HepG2 (cell line): ENCODE measurements around the gene MORN3. TPM values are rescaled to one million over a fixed set of nuclear protein-coding genes. Genes with fewer than 3 reads are reported as not detected.

Experiments
- ATAC-seq: fragments of 200-7000 bp; cut with Tn5 transposase; 3 replicates; pipeline ENCODE4 v1.9.1; 2020; ENCODE audit warnings: mild to moderate bottlenecking, moderate library complexity
- BruUV-seq: library from RNA; stranded (reverse); fragments of 400-500 nt; replicated peaks from 2 replicates; lab custom pipeline; 2021; lab: Mats Ljungman, UMichigan
- CTCF ChIA-PET: fragments of 300-600 bp; formaldehyde crosslinking; extraction: SDS; loops from one replicate; lab custom pipeline; 2021; ENCODE audit warnings: low total read pairs, inconsistent platforms, low intra/inter-chr PET ratio; lab: Yijun Ruan, JAX
- POLR2A ChIA-PET: fragments of 350-600 bp; sonication (Branson Sonifier 250); formaldehyde crosslinking; loops from one replicate; lab custom pipeline; 2020; ENCODE audit warnings: antibody characterized with exemption, inconsistent platforms; lab: Yijun Ruan, JAX
- DNase-seq: peaks from one replicate; pipeline ENCODE4 v3.0.0-alpha.2; 2015; ENCODE audit warnings: low spot score
- FAIRE-seq: peaks from 3 replicates; lab custom pipeline; 2011; peaks lifted over from hg19 to GRCh38; lab: Jason Lieb, UNC
- H2AFZ ChIP-seq: one replicate; pipeline ENCODE4 v1.6.1; 2011; ENCODE audit warnings: low read length, inconsistent platforms
- H3K27ac ChIP-seq: fragments of 300-600 bp; 3 replicates; pipeline ENCODE4 v1.8.0; 2011; ENCODE audit warnings: mixed run types, mild to moderate bottlenecking, mixed read lengths, low read length, inconsistent platforms; ENCODE audit not compliant: insufficient read depth; ENCODE audit errors: extremely low read length
- H3K27me3 ChIP-seq, 2 experiments: fragments of 200-600 bp in 1 of 2; 2 replicates in 1 of 2; 3 replicates in 1 of 2; pipeline versions ENCODE4 v1.6.0 to v1.8.0; 2011; ENCODE audit warnings: low read length in 2 of 2, mild to moderate bottlenecking in 2 of 2, moderate library complexity in 2 of 2, inconsistent platforms in 1 of 2; ENCODE audit not compliant: insufficient read depth in 2 of 2, control insufficient read depth in 1 of 2
- H3K36me3 ChIP-seq, 2 experiments: fragments of 200-600 bp in 1 of 2; replicated peaks in 1 of 2; 2 replicates in 1 of 2; 3 replicates in 1 of 2; pipeline versions ENCODE4 v1.5.1 to v1.8.0; 2011; ENCODE audit warnings: low read length in 2 of 2, inconsistent platforms in 1 of 2; ENCODE audit not compliant: insufficient read depth in 2 of 2, control insufficient read depth in 1 of 2
- H3K4me1 ChIP-seq: 2 replicates; pipeline ENCODE4 v1.5.1; 2012; ENCODE audit warnings: low read length, inconsistent platforms; ENCODE audit not compliant: insufficient read depth
- H3K4me2 ChIP-seq: 2 replicates; pipeline ENCODE4 v1.6.0; 2011; ENCODE audit warnings: low read depth, low read length, inconsistent platforms
- H3K4me3 ChIP-seq, 3 experiments: fragments of 200-600 bp in 1 of 3; sonication (generic), shearing (Covaris generic) in 1 of 3; replicated peaks in 1 of 3; 2 replicates each; pipeline ENCODE4 v1.5.1; 2011 to 2016; ENCODE audit warnings: low read length in 3 of 3, inconsistent platforms in 2 of 3, low read depth in 2 of 3, mild to moderate bottlenecking in 2 of 3, control low read depth in 1 of 3, mixed read lengths in 1 of 3; ENCODE audit not compliant: insufficient read depth in 1 of 3
- H3K79me2 ChIP-seq: one replicate; pipeline ENCODE4 v1.6.1; 2011; ENCODE audit warnings: low read length, inconsistent platforms; ENCODE audit not compliant: insufficient read depth
- H3K9ac ChIP-seq: 2 replicates; pipeline ENCODE4 v1.6.0; 2011; ENCODE audit warnings: mild to moderate bottlenecking, low read depth, low read length, inconsistent platforms; ENCODE audit not compliant: insufficient read depth
- H3K9me3 ChIP-seq: 2 replicates; pipeline ENCODE4 v1.5.1; 2012; ENCODE audit warnings: mild to moderate bottlenecking, low read length
- H4K20me1 ChIP-seq: 2 replicates; pipeline ENCODE4 v1.6.0; 2011; ENCODE audit warnings: inconsistent platforms, mild to moderate bottlenecking, low read length, moderate library complexity; ENCODE audit not compliant: insufficient read depth
- ATF3 ChIP-seq: sonication (generic); formaldehyde crosslinking; IDR thresholded peaks from 2 replicates; pipeline ENCODE4 v1.4.0; 2020; ENCODE audit warnings: missing genetic modification reagents
- ETV5 ChIP-seq: IDR thresholded peaks from 2 replicates; pipeline ENCODE4 v1.6.1; 2018; ENCODE audit warnings: missing biosample characterization, missing genetic modification reagents, inconsistent platforms, borderline replicate concordance
- HNF1B ChIP-seq: sonication (generic); formaldehyde crosslinking; IDR thresholded peaks from 2 replicates; pipeline ENCODE4 v1.5.1; 2020; ENCODE audit warnings: mild to moderate bottlenecking, moderate library complexity, missing genetic modification reagents
- KAT2B ChIP-seq: fragments of 150-350 bp; IDR thresholded peaks from 2 replicates; pipeline ENCODE4 v1.6.1; 2014; ENCODE audit warnings: low read depth, low read length, borderline replicate concordance
- NKX3-1 ChIP-seq: sonication (generic); formaldehyde crosslinking; IDR thresholded peaks from 2 replicates; pipeline ENCODE4 v1.5.0; 2020; ENCODE audit warnings: missing genetic modification reagents
- RCOR2 ChIP-seq: IDR thresholded peaks from 2 replicates; pipeline ENCODE4 v1.6.1; 2016; ENCODE audit warnings: missing biosample characterization, missing genetic modification reagents
- SAP130 ChIP-seq: IDR thresholded peaks from 2 replicates; pipeline ENCODE4 v1.6.1; 2016; ENCODE audit warnings: low read depth
- SMAD9 ChIP-seq: sonication (generic); formaldehyde crosslinking; IDR thresholded peaks from 2 replicates; pipeline ENCODE4 v1.5.1; 2020; ENCODE audit warnings: mild to moderate bottlenecking, missing genetic modification reagents
- SOX5 ChIP-seq: IDR thresholded peaks from 2 replicates; pipeline ENCODE4 v1.6.1; 2016; ENCODE audit warnings: borderline replicate concordance
- ZFP82 ChIP-seq: sonication (generic); formaldehyde crosslinking; IDR thresholded peaks from 2 replicates; pipeline ENCODE4 v1.5.1; 2020; ENCODE audit warnings: mild to moderate bottlenecking, missing genetic modification reagents, borderline replicate concordance
- ZNF816 ChIP-seq: sonication (generic); formaldehyde crosslinking; IDR thresholded peaks from 2 replicates; pipeline ENCODE4 v1.8.0; 2022; ENCODE audit warnings: missing genetic modification reagents, mild to moderate bottlenecking, borderline replicate concordance
- ZSCAN5A ChIP-seq: sonication (generic); formaldehyde crosslinking; IDR thresholded peaks from 2 replicates; pipeline ENCODE4 v1.8.0; 2022; ENCODE audit warnings: mild to moderate bottlenecking, missing genetic modification reagents, borderline replicate concordance
- WGBS: methylation state at CpG from one replicate; pipeline ENCODE4 v1.1.6; 2017; ENCODE audit warnings: low lambda C conversion rate; 5-methylcytosine and 5-hydroxymethylcytosine counted together
- in situ Hi-C: cut with HindIII; loops from 2 replicates; pipeline ENCODE4 v1.10.0; 2017; ENCODE audit warnings: low pct_unique_long_range_greater_than_20kb; ENCODE audit not compliant: extremely low pct_ligation_motif_present
- intact Hi-C: fragments of 100-400 bp; cut with micrococcal nuclease; formaldehyde crosslinking; loops from one replicate; pipeline ENCODE4 v1.10.0; 2022; ENCODE audit not compliant: unreplicated experiment
- polyA plus RNA-seq, 8 experiments: library from polyadenylated mRNA; depleted of rRNA in 3 of 8; stranded (reverse) in 7 of 8; unstranded in 1 of 8; fragments of >200 nt; fragmentation: Illumina TruSeq in 4 of 8; extraction: Trizol in 4 of 8; gene quantifications; 2 replicates each; pipeline versions ENCODE4 v1.2.1 to v1.2.3, GENCODE V29; 2011 to 2016; ENCODE audit warnings: low read depth in 4 of 8, missing spikeins in 1 of 8, mixed read lengths in 1 of 8; ENCODE audit not compliant: insufficient read depth in 1 of 8
- total RNA-seq, 5 experiments: library from RNA; depleted of rRNA; stranded (reverse); fragments of >200 nt; fragmentation: Illumina TruSeq; extraction: Trizol; gene quantifications; 2 replicates each; pipeline ENCODE4 v1.2.3, GENCODE V29; 2016; ENCODE audit warnings: low read depth in 1 of 5

MORN3 gene
- total and polyA plus RNA-seq, 2 of the 13 experiments (the other 11 are each of a cell fraction or from before 2014, with no cell fraction given) = 1.1 to 2.0 TPM

GRCh38 chr12:121626087-121626852 is 43.2 kb downstream of the MORN3 start, which contains the start of gene ORAI1 (continued):
- 0 out of 2 replicates have a peak, but pooled peaks have one; percentile 36 for TF ChIP-seq HNF1B (CRISPR knock-in tag)
- 0 out of 2 replicates have a peak, but pooled peaks have one; percentile 57 for TF ChIP-seq NKX3-1 (CRISPR knock-in tag)
- no peak; the same call in 1 of the 2 replicates for TF ChIP-seq SOX5 (CRISPR knock-in tag)
- 0 out of 2 replicates have a peak, but pooled peaks have one; percentile 42 for TF ChIP-seq ZNF816
- 0 out of 2 replicates have a peak, but pooled peaks have one; percentile 27 for TF ChIP-seq RCOR2
- TF ChIP-seq ZSCAN5A = peak; percentile 38; the same call in 1 of the 2 replicates

- CTCF ChIA-PET = no interaction called here
- Histone ChIP-seq H3K4me2 (peak overlapping the region; percentile 55; the same call in 1 of the 2 replicates), H3K36me3 (no peaks in the 10 kb centered on the region), H3K27me3 (no peaks in the 10 kb centered on the region), H3K4me1 (peaks cover 67% of the 10 kb centered on the region), H3K9ac (no peak overlapping the region), H3K4me3 (peak overlapping the region in 1 of 3 experiments; percentile 10; a peak in 1 of 6 replicates), H4K20me1 (no peaks in the 10 kb centered on the region), H3K9me3 (no peaks in the 10 kb centered on the region), H3K79me2 (no peaks in the 10 kb centered on the region), H3K27ac (no peak overlapping the region)
- intact Hi-C loops = no loop called here
- no peak for DNase-seq
- POLR2A ChIA-PET = no interaction called here
- no TSS peak for BruUV-seq
- peak; percentile 16; the same call in 2 of the 3 replicates for ATAC-seq
- in situ Hi-C loops = no loop called here
- WGBS = 19% methylated on average over 8 of the region's 8 CpGs
- FAIRE-seq = no peak
- TF ChIP-seq ZFP82 (no peak), ATF3 (CRISPR knock-in tag) (no peak), KAT2B (peak; percentile 65; the same call in 1 of the 2 replicates), ETV5 (CRISPR knock-in tag) (peak; percentile 19; the same call in 1 of the 2 replicates), SAP130 (CRISPR knock-in tag) (0 out of 2 replicates have a peak, but pooled peaks have one; percentile 9), SOX5 (CRISPR knock-in tag) (0 out of 2 replicates have a peak, but pooled peaks have one; percentile 12), SMAD9 (no peak)
- TF ChIP-seq, all 625 proteins: peak for 4
- H2AFZ ChIP-seq = peak overlapping the region; percentile 54
These were observed 49.0 kb downstream of the MORN3 start for GRCh38 chr12:121620333-121620891.
